HCEC 1CT (cell line): ENCODE results near the gene PHACTR1.
"Not testable (repeated sequence)": the region's sequence is repeated elsewhere in the genome, so short reads cannot be mapped to it uniquely, and the experiment has no call there.

Experiments used
- DNase-seq: peaks from one replicate; pipeline ENCODE4 v3.0.0-alpha.2; 2017

PHACTR1 gene

DNA sequence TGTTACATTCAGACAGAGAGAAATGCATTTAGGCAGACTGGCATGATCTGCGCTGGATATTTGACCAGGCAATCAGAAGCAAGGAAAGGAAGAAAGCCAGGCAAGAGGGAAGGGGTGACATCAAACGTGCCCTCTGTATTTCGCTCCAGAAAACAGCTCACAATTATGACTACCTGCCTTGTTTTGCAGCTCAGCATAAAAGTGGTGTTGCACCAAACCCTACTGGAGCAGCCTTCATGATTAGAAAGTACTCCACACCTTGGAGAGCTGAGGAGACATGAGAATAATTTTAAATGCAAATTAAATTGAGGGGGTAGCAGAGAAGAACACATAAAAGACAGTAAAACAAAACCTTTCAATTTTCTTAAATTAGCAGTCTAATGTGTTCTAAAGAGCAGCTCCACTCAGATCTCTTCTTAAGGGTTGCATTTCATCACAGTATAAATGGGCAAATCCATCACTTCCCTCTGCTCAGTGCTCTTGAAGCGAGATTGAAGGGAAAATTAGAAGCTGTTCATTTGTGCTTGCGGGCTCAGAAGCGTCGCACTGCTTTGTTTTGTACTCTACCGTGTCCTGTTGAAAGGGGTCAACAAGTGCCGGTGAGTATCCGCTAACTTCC is at the start of gene PHACTR1:
PHACTR1 (plus strand) TSS at position 470 of the 619 bp plus-strand sequence.
- no peak for DNase-seq

DNA sequence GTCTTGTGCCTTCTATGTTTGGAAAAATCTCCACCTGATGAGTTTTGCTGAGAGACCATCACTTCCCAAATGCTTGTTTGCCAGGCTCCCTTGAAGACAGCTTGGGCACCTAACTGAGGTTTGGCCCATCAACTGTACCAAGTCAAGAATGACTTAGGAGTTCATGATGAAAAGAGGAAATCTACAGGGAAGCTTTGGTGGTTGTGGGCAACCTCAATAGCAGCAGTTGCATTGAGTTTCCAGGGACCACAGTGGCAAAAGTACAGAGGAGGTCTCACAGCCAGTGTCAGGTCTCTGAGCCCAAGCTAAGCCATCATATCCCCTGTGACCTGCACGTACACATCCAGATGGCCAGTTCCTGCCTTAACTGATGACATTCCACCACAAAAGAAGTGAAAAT is 49.7 kb upstream of the PHACTR1 start:
- DNase-seq: no peak

DNA sequence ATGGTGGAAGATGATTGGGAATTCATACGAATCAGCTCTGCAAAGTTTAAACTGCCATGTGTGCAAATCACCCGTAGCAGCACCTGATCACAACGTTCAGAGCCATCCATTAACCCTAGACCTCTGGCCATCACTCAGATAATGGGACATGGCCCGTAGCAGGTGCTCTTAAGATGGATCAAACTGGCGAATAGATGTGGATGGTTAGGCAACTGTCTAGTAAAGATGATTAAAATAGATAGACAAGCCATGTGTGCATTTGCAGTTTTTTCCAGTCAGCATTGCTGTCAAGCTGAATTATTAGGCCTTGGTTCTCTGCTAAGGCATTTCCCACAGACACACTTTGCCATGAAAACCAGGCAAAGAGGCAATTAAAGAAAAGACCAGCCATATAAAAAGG is 40.6 kb upstream of the PHACTR1 start:
- DNase-seq: no peak

DNA sequence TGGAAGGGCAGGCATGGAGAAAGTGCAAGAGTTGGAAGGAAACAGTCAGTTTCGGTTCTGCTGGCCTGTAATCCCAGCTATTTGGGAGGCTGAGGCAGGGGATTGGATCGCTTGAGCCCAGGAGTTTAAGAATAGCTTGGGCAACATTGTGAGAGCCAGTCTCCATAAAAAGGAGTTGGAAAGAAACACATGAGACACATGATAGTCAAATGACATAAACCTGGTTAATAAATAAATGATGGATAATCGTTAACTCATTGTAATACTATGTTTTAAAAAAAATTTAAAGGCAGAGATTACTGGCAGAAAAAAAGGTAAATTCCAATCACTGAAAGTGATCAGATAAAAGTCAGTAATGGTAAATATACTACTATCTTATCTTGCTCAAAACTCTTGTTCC is 37.2 kb upstream of the PHACTR1 start:
- DNase-seq: no peak

DNA sequence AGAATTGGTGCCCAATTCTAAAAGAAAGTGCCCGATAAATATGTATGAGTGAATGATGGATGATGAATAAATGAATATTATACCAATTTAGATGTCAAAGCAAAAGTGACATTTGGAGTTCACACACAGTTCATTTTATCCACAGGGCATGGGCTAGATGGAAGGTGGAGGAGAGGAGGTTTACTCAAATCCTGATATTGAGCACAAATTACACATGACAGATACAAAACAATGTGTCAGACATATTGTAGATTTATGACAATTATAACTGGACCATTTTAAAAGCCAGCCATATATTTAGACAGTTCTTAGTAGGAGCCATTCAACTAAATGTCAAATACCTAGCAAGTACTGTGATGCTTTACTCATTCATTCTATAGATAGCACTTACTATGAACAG is 23.4 kb upstream of the PHACTR1 start:
- DNase-seq: no peak

DNA sequence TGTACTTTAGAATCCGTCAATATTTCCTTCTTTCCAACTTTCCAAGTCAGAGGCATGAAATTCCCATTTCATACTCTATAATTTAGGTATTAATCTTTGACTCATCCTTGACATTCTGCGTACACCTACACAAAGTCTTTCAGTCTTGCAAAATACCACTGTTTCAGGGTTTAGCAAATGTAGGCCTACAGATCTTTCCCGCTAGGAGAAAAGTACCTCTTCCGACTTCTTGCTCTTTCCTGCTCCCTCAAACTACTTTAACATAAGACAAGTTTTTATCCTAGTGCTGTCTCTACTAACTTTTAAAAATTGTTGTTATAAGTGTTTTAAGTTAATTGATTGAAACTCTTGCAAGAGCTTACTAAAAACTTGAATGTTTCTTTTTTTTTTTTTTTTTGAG is 18.3 kb upstream of the PHACTR1 start:
- DNase-seq: no peak

DNA sequence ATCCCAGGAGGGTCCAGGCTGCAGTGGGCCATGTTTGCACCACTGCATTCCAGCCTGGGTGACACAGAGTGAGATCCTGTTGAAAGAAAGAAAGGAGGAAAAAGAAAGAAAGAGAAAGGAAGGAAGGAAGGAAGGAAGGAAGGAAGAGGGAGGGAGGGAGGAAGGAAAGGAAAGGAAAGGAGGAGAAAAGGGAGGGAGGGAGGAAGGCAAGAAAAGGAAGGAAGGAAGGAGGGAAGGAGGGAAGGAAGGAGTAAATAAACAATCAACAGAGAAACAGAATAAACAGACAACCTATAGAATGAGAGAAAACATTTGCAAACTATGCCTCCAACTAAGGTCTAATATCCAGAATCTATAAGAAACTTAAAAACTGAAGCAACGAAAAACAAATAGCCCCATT is 11.6 kb upstream of the PHACTR1 start:
- no peak for DNase-seq

DNA sequence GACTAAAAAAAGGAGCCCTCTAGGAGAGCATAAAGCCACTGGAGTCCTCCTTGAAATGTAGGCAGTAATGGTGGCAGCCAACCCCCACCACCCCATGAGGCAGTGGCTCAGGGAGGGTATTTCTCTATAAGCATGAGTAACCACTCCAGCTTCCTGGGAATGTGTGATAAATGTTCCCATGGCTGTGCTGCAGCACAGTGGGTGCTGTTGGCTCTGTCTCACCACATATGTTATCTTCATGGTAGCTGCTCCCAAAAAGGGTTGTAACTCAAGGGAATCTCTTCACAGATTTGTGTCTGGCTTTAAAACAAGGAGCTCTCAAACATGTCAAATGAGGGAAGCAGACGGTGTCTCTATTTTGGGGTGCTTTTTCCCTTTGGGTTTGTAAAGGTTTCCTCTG is 7.5 kb upstream of the PHACTR1 start:
- peak; percentile 75 for DNase-seq

DNA sequence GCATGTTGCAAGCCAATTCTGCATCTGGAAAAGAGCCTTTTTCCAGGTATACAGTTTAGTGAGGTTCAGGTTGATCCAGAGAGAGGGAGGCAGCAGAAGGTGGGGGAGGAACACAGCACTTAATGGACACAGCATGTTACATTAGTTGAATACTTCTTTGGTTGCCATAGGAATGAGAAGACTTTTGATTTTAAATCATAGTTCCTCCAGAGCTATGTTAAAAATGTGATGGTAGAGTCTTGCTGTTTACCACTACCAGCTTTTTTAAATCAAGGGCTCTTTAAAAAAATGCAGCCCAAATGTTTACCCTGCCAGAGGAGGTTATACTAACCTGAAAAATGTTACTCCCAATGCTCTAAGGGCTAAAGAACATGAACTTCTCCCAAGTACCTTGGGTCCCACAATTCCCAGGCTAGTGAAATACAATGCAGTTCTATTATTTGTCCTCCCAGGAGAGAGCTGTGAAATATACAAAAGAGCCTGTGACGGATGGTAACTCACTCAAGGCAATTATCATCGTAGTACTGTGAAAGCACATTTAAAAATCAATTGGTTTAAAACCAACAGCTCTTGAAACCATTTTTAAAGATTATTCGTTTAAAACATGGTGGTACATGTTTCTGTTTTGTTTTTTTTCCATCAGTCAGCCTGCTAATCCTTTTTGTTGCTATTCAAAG is 6.9 kb upstream of the PHACTR1 start:
- no peak for DNase-seq

DNA sequence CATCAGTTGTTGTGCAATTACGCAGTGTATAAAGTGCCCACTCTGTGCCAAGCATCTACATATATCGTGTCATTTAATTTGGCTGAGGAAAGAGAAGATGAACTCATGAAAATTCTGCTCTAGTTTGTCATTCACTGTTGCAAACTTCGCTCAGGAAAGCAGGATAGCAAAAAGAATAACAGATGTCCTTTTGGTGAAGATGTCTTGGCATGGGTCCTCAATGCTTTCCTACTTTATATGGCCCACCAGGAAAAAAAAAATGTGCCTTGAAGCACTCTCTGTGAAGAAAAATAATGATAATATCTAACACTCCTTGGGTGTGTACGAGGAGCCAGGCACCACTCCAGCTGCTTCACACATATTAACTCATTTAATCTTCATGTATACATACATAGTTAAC is 5.6 kb upstream of the PHACTR1 start:
- no peak for DNase-seq

DNA sequence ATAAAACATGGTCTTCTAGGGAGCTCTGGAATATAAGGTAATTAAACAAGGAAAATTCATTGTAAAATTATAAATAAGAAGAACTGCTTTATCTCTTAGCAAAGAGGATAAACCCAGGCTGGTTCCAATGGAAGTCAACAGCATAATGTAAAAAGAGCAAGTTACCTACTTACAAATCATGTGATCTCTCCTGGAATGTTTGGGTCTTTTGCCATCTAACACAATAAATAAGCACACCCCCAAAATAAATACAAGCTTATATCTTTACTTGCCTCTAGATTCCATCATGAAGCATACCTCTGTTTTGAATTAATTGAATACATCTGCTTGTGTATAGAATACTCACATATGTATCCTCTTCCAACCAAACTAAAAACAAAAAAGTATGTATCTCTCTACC is 2.5 kb upstream of the PHACTR1 start:
- DNase-seq: no peak

DNA sequence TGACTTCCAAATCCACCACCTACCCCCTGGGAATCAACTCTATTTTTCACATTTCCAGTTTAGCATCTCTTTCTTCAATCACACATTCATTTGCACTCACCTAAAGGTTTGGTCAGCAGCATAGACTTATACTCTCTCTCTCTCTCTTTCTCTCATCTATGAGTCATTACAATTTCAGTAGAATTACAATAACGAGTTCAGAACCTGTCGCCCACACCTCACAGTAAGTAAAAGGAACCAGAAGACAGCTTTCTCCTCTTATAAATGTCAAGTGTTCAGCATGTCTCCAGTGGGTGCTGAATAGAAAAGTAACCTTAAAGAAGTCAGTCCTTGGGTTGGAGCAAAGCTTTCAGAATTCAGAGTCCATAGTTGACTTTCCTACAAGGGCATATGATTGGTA is 1.1 kb upstream of the PHACTR1 start:
- no peak for DNase-seq

DNA sequence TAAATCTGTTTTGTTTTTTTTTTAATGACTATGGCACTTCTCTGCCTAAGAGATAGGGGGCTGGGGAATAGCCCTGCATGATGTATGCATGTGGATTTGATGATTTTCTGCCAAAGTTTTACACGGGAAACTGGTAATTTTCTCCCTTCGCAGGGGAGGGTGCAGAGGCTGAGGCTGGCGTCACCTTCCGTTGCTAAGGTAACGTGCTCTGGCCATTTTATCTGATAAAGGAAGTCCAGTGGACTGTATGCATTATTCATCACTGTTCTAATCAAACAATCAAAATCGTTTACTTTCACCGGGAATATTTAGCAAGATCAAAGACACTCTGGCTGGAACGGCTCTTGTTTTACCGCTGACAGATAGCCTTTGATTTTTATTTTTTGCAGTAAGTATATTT is 789 bp downstream of the PHACTR1 start:
- no peak for DNase-seq

DNA sequence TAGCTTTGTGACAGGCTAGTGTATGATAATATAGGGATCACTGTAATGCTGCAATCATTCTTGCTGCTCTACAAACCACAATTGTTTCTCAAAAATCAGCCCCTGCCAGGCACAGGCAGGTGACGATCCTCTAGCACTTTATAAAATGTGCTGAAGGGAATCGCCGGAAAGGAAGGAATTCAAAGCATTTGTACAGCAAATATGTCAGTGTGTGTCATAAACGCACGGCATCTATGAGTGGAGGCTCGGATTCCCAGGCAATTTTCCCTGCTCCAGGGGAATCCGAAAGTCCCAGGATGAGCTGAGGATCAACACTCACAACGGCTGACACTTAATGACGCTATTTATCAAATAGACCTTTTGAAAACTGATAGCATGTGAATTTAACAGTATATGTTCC is 1.4 kb downstream of the PHACTR1 start:
- DNase-seq: peak; percentile 51

DNA sequence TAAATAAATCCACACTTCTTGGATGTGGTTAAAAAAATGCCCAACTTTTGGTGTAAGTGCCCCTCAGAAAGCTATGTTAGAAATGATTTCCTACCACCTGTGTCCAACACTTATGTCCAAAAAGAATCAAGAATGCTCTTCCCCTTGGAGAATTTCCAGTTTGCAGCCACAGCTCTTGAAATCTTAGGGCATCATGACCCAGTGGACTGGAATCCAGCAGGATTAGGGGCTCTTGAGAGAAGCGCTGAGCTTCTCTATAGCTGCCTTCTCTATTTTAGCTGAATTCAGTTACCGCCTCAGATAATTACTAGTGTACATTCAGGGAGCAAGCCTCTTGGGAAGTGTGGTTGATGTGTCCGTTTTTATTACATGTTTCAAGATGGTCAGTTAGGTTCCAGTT is 2.5 kb downstream of the PHACTR1 start:
- DNase-seq: no peak

DNA sequence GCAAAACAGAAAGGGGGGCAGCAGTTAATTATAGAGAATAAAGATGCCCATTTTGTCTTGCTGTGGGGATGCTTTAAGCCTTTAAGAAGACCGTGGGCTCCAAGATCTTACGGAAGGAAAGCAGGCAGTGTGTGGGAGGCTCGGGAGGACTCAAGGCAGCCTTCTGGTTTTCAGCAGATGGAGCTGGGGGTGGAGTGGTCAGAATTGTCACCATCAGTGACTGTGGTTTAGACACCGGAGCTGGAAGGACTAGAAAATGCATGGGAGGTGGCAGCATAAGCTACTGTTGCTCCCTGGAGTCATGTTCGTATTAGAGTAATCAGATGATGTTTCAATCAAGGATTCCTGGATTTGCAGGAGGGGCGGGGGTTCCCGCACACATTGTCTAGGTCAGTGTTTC is 3.7 kb downstream of the PHACTR1 start:
- DNase-seq: no peak

DNA sequence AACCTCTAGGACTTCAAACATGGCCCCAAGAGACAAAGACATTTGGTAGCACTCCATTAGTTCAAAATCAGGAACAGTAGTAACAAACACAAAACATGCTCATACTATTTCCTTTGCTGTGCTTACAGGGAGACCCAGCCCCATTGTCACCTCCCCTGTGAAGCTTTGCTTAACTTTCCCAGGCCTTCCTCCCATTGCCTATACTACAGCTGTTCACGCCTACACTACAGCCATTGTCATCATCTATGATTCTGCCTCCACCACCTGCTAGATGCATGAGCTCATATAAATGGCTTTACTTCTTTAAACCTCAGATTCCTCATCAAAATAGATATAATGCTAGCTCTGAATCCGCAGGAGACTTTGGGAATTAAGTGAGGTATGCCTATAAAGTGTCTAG is 8.7 kb downstream of the PHACTR1 start:
- no peak for DNase-seq

DNA sequence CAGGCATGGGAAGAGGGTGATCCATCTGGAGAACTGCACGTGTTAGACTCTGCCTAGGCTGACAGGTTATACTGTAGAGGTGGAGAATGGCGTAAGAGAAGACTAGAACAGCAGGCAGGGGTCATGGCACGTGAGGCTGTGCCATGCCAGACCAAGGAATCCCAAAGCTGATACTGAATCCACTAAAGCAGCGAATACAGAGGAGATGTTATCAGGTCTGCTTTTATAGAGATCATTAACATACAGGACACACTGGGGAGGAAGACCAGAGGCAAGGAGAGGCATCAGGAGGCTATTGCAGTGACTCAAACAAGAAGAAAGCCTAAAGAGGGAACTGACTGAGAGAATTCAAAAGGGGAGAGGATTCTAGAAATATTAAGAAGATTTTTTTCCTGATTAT is 12.9 kb downstream of the PHACTR1 start:
- no peak for DNase-seq

DNA sequence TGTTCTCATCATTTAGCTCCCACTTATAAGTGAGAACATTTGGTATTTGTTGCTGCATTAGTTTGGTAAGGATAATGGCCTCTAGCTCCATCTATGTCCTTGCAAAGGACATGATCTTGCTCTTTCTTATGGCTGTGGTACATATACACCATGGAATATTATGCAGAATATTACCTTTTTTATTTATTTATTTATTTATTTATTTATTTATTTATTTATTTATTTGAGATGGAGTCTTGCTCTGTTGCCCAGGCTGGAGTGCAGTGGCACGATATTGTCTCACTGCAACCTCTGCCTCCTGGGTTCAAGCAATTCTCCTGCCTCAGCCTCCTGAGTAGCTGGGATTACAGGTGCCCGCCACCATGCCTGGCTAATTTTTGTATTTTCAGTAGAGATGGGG is 14.2 kb downstream of the PHACTR1 start:
- DNase-seq: not testable (repeated sequence)

DNA sequence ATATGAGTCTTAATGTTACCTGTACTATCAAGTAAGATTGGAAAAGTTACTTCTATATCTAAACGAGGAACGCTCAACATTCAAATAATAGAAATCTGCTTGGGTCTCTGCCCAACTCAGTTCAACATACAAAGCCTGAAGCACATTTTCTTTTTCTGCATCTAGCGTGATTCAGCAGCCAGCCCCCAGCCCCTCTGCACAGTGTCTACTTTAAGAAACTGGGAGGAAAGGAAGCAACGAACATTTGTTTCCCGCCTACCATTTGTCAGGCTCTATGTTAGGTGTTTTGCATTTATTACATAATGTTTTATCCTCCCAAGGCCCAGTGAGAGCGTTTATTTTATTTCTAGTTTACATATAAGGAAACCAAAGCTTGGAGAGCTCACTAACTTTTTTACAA is 17.3 kb downstream of the PHACTR1 start:
- no peak for DNase-seq

DNA sequence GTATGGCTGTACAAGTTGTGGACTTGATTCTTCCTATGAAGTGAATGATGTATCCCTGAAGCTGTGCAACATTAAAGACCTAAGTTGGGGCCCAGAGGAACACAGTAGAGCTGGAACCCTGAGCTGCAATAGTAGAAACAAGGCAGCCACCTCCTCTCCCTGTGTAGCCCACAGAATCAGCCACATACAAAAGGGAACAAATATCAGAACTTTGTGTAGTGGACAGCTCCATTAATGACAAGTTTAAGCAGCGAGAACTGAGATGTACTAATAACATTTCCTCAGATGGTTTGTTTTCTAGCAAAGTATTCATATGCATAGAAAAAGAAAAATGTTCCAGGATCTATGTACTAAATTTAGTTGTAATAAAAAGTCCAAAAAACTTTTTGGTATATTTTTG is 19.2 kb downstream of the PHACTR1 start:
- DNase-seq: no peak

DNA sequence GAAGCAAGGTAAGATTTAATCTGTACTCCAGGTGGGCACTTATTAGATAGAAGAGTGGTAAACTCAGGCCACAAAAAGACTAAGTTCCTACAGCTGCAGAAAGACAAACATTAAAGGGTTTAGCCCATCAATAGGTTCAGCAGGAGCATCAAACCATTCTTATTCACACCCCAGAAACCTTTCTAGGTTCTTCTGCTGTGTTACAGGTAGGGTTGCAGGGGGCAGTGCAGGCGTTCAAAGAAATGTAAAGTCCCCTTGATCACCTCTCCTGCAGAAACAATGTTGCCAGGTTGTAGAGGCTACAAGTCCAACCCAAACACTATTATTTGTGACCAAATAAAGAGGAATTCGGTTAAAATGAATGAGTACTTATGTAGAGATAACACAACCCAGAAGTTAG is 31.8 kb downstream of the PHACTR1 start:
- no peak for DNase-seq

DNA sequence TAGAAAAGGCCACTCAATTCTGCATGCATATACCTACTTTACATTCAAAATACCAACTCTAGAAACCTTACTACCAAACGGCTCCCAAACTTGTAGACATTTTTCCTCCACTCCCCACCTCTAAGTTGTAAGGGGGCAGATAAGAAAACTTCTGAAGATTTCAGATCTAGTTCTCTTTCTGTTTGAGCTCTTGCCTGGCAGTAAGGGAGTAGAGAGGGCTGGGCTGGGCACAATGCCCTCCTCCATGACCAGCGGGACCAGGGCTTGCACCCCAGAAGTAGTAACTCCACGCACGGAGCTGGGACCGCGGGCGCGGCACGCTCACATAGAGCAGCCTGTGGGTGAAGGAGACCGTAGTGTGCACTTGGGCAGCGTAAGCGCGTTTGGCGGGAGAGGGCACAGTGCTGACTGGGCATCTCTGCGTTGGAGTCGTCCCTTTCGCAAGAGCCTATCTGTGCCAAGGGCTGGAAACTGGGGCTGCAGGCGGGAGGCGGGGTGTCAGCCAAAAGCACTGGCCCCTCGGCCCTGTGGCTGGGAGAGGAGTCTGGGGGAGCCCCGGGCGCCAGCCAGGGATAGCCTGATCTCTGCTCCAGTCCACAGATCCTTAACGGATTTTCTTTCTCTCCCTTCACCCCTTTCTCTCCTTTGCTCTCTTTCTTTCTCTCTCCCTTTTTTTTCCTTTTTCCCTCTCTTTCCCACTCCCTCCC is 32.4 kb downstream of the PHACTR1 start:
- no peak for DNase-seq

DNA sequence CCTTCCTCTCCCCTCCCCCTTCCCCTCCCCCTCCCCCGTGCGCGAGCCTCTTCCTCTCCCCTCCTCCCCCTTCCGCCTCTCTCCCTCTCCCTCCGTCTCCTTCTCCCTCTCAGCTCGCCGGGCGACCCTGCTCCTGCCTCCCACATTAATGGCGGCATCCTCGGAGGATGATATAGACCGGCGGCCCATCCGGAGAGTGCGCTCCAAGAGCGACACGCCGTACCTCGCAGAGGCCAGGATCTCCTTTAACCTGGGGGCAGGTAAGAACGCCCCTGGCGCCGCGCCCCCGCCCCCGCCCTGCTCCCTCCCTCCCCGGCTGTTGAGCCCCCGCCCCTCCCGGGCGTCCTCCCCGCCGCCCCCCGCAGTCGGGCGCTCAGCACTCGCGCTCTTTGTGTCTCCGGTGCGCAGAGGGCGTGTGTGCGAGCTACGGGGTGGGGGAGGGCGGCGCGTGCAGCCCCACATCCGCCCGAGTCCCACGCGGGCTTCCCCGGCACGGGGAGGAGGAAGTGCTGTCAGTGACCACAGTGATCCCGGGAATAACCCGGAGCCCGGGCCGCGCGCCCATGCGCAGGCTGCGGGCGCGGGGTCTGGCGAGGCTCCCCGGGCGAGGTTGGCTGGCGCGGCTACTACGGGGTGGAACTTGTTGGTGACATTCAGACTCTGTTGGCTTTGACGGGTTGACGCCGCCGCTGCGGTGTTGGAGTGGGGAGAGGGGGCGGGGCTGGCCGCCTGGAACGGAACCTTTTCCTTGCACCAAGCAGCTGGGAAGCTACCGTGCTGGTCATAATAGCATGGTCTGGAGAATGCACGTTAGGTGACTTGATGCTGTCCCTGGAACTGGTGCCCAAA is 33.2 kb downstream of the PHACTR1 start:
- no peak for DNase-seq
